ENCODE measurements around the gene COLEC12. TPM values are rescaled to one million over a fixed set of nuclear protein-coding genes. Genes with fewer than 3 reads are reported as not detected.

COLEC12 gene
- total RNA-seq, 4 donors from 2014 or later = 2.1 to 6.2 (median 5.2) TPM

GRCh38 chr18:513826-514530, 13.5 kb upstream of the COLEC12 start:
- Histone ChIP-seq H3K27ac (no peak overlapping the region), H3K9me3 (no peaks in the 10 kb centered on the region), H3K4me1 (no peaks in the 10 kb centered on the region), H3K27me3 (no peaks in the 10 kb centered on the region), H3K36me3 (no peaks in the 10 kb centered on the region), H3K4me3 (no peak overlapping the region)
- DNase-seq (ENCODE audit: low spot score in 2 of 2) = no peak
- TF ChIP-seq POLR2AphosphoS5 (IDR thresholded peaks at IDR 0.05) = no peak
- WGBS = 92% methylated on average over 36 of the region's 36 CpGs

- DNase-seq (ENCODE audit: low spot score in 2 of 2) = no peak
- H3K27ac ChIP-seq = no peak overlapping the region
- TF ChIP-seq POLR2AphosphoS5 (IDR thresholded peaks at IDR 0.05) = no peak
- TF ChIP-seq CTCF (IDR thresholded peaks at IDR 0.05) = no peak
- no peak for TF ChIP-seq EP300 (IDR thresholded peaks at IDR 0.05)
- TF ChIP-seq POLR2A (IDR thresholded peaks at IDR 0.05) = no peak
- H3K27me3 ChIP-seq = no peaks in the 10 kb centered on the region
- H3K36me3 ChIP-seq = no peaks in the 10 kb centered on the region
- no peak overlapping the region for H3K4me3 ChIP-seq
- H3K9me3 ChIP-seq = no peaks in the 10 kb centered on the region
- no peaks in the 10 kb centered on the region for H3K4me1 ChIP-seq
- WGBS = 96% methylated on average over 5 of the region's 9 CpGs
Observed at GRCh38 chr18:512957-513356, 12.5 kb upstream of the COLEC12 start.

GRCh38 chr18:508835-509234, 8.3 kb upstream of the COLEC12 start:
- Histone ChIP-seq H3K27ac (no peak overlapping the region), H3K27me3 (no peaks in the 10 kb centered on the region), H3K4me3 (no peak overlapping the region), H3K36me3 (no peaks in the 10 kb centered on the region), H3K9me3 (no peaks in the 10 kb centered on the region), H3K4me1 (no peaks in the 10 kb centered on the region)
- DNase-seq (ENCODE audit: low spot score in 2 of 2) = no peak
- no peak for TF ChIP-seq EP300 (IDR thresholded peaks at IDR 0.05)
- no peak for TF ChIP-seq CTCF (IDR thresholded peaks at IDR 0.05)
- no peak for TF ChIP-seq POLR2AphosphoS5 (IDR thresholded peaks at IDR 0.05)
- no peak for TF ChIP-seq POLR2A (IDR thresholded peaks at IDR 0.05)
- WGBS = 55% methylated on average over 3 of the region's 3 CpGs

DNA sequence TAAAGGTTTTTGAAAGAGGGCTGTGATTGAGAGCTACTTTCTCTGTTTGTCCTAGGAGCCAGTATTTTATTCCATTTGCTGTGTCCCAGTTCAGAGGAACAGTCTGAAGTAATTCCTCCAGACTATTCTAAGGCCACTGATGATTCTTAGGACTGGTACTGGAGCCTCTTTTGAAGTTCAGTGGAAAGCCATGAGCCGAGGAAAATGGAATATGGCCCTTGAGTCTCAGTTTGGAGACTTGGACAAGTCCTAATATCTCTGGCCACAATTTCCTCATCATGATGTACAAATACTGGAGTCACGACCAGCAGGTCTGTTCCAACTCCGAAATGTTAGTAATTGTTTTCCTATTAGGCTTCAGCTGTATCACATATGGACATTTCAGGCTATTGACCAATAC, 7.1 kb upstream of the COLEC12 start:
- DNase-seq (ENCODE audit: low spot score in 2 of 2) = no peak
- Histone ChIP-seq H3K27me3 (no peaks in the 10 kb centered on the region), H3K27ac (no peak overlapping the region), H3K4me3 (no peak overlapping the region), H3K9me3 (no peaks in the 10 kb centered on the region), H3K36me3 (no peaks in the 10 kb centered on the region), H3K4me1 (no peaks in the 10 kb centered on the region)
- 70% methylated on average over 3 of the region's 3 CpGs for WGBS
- TF ChIP-seq EP300 (IDR thresholded peaks at IDR 0.05) = no peak
- TF ChIP-seq POLR2AphosphoS5 (IDR thresholded peaks at IDR 0.05) = no peak
- no peak for TF ChIP-seq POLR2A (IDR thresholded peaks at IDR 0.05)
- no peak for TF ChIP-seq CTCF (IDR thresholded peaks at IDR 0.05)

GRCh38 chr18:506801-507200, 6.3 kb upstream of the COLEC12 start:
- Histone ChIP-seq H3K27ac (no peak overlapping the region), H3K4me1 (no peaks in the 10 kb centered on the region), H3K27me3 (no peaks in the 10 kb centered on the region), H3K36me3 (no peaks in the 10 kb centered on the region), H3K4me3 (no peak overlapping the region), H3K9me3 (no peaks in the 10 kb centered on the region)
- 93% methylated on average over 4 of the region's 4 CpGs for WGBS
- no peak for DNase-seq (ENCODE audit: low spot score in 2 of 2)
- no peak for TF ChIP-seq EP300 (IDR thresholded peaks at IDR 0.05)
- TF ChIP-seq POLR2A (IDR thresholded peaks at IDR 0.05) = no peak
- TF ChIP-seq POLR2AphosphoS5 (IDR thresholded peaks at IDR 0.05) = no peak
- TF ChIP-seq CTCF (IDR thresholded peaks at IDR 0.05) = no peak

- 78% methylated on average over 1 of the region's 1 CpG for WGBS
- Histone ChIP-seq H3K4me3 (no peak overlapping the region), H3K36me3 (no peaks in the 10 kb centered on the region), H3K27ac (no peak overlapping the region), H3K4me1 (no peaks in the 10 kb centered on the region), H3K9me3 (no peaks in the 10 kb centered on the region), H3K27me3 (peaks cover 3% of the 10 kb centered on the region)
- DNase-seq (ENCODE audit: low spot score in 2 of 2) = no peak
- no peak for TF ChIP-seq POLR2A (IDR thresholded peaks at IDR 0.05)
Observed at GRCh38 chr18:506264-506663, 5.8 kb upstream of the COLEC12 start.
